Right lobe of liver (tissue), 6 donors: ENCODE results near the gene S100A8. TPM values are rescaled to one million over a fixed set of nuclear protein-coding genes. Genes with fewer than 3 reads are reported as not detected.
A peak's percentile ranks its signal among the peaks of the same experiment; 100 is the strongest.

ENCODE experiments used
- ATAC-seq, 4 donors: fragments of 200-7000 bp; cut with Tn5 transposase; one replicate each; pipeline ENCODE4 v1.9.1; 2020; ENCODE audit warnings: mild to moderate bottlenecking in 4 of 4, moderate library complexity in 4 of 4
- DNase-seq, 3 donors: peaks; one replicate each; pipeline ENCODE4 v3.0.0-alpha.2; 2020
- H3K27ac ChIP-seq, 3 donors: fragments of 200-600 bp; one replicate each; pipeline ENCODE4 v1.8.0; 2022
- H3K27me3 ChIP-seq, 2 donors: fragments of 200-600 bp; one replicate each; pipeline ENCODE4 v1.8.0; 2022
- H3K36me3 ChIP-seq, 4 donors: fragments of 200-600 bp; sonication (generic) in 1 of 4; one replicate each; pipeline versions ENCODE4 v1.5.1 to v1.8.0; 2017 to 2022; ENCODE audit warnings: control low read depth in 1 of 4
- H3K4me1 ChIP-seq, 4 donors: fragments of 200-600 bp; sonication (generic) in 1 of 4; one replicate each; pipeline versions ENCODE4 v1.5.1 to v1.8.0; 2017 to 2022; ENCODE audit warnings: control low read depth in 1 of 4
- H3K4me3 ChIP-seq, 3 donors: fragments of 200-600 bp; one replicate each; pipeline ENCODE4 v1.8.0; 2022
- H3K9me3 ChIP-seq, 4 donors: fragments of 200-600 bp; sonication (generic) in 1 of 4; one replicate each; pipeline versions ENCODE4 v1.5.1 to v1.8.0; 2017 to 2022; ENCODE audit warnings: control low read depth in 1 of 4
- POLR2A ChIP-seq: fragments of 450-650 bp; IDR thresholded peaks from one replicate; pipeline ENCODE4 v1.6.1; 2017; ENCODE audit warnings: antibody characterized with exemption, mild to moderate bottlenecking
- WGBS: methylation state at CpG from one replicate; pipeline ENCODE4 v1.1.6; 2018; ENCODE audit warnings: low coverage, low lambda C conversion rate; ENCODE audit not compliant: insufficient coverage; ENCODE audit errors: missing lambda C conversion rate; 5-methylcytosine and 5-hydroxymethylcytosine counted together
- intact Hi-C, 2 donors: fragments of 100-400 bp; cut with DNase I; formaldehyde crosslinking; loops; one replicate each; pipeline versions ENCODE4 v1.11.2 to v1.14.1; 2022
- long read RNA-seq: library from polyadenylated mRNA; unstranded; transcript quantifications from one replicate; pipeline ENCODE4 v2.0.0, GENCODE V29; 2019
- total RNA-seq, 6 experiments: library from RNA; depleted of rRNA in 2 of 6; stranded (reverse); fragments of >200 nt in 2 of 6; fragmentation: NEBNext Ultra II Directional in 3 of 6; extraction: Animal tissue kit (Norgen Biotek cat#: 25700) in 3 of 6; gene quantifications; one replicate each; pipeline versions ENCODE4 v1.1.0 to v1.2.4, GENCODE V29; 2016 to 2023
- TF ChIP-seq, protein P1 (sequence below), 4 donors: fragments of 200-600 bp in 3 of 4; fragments of 450-650 bp in 1 of 4; IDR thresholded peaks; one replicate each; pipeline versions ENCODE4 v1.5.1 to v1.8.0; 2016 to 2022; ENCODE audit warnings: antibody characterized with exemption in 4 of 4, mild to moderate bottlenecking in 2 of 4
- donor health status: DM: no; HTN: yes; CAD: no.
- donor health status: DM: no; HTN: no; CAD: no.
- donor health status: DM: no; HTN: no; CAD: no.
- donor health status: DM: no; HTN: yes; CAD: no.
- donor health status: DM: no; HTN: yes; CAD: no.

The S100A8 gene
- 10 to 100 TPM; 16.0 to 47.4 (median 30.0) TPM for total RNA-seq
- long read RNA-seq, transcript S100A8-202 (3 exons, 523 nt): major isoform, 10 of 12 reads
- long read RNA-seq, partial matches to known transcripts: 0 of 12 reads
- long read RNA-seq, other reads (novel, unspliced or antisense): 1 of 12 reads

DNA sequence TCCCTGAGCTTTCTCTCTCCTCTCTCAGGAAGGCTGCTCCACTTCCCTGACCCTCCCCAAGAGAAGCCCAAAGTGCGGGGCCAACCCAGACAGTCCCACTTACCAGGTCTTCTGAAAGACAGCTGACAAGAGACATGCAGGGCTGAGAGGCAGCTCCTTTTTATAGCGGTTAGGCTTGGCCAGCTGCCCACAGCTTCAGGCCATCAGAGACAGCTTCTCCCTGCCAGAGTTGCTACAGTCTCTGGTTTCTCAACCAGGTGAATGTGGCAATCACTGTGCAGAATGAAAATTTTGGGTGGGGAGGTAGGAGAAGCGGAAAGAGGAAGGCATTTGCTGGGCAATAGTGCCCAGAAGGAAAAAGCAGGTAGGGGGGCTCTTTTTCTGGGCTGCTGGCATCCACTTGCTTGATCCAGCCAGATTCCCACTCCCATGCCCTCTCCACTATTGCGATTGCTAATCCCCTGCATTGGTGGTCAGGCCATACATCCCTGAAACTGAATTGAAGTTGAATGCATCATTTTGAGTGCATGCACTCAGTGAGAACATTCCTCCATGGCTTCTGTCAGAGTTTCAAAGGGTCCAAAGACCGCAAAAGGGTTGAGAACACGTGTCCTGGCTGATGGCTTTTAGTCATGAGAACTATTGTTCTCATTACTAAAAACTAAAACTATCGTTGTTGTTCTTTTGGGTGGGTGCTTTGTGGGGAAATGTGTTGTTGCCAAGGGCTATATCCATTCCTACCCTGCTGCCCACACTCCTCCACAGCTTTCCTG, at the start of gene S100A8:
Gene S100A8, minus strand, starts transcription at position 136 of the 773 bp plus-strand sequence. CDS start 538 bp downstream, outside the sequence.
- H3K27me3 ChIP-seq: no peaks in the 10 kb centered on the region
- peak; percentile 37 to 76 (median 57) for ATAC-seq
- peak; percentile 70 to 81 (median 81) for DNase-seq
- no peak within 1 kb of the TSS for H3K27ac ChIP-seq
- intact Hi-C loops: no loop called here
- WGBS: 32% methylated on average over 6 of the region's 7 CpGs
- H3K36me3 ChIP-seq: no peaks in the 10 kb centered on the region
- no peak within 1 kb of the TSS for H3K4me3 ChIP-seq
- H3K4me1 ChIP-seq: no peaks in the 10 kb centered on the region
- TF ChIP-seq POLR2A: no peak
- TF ChIP-seq, protein P1, sequence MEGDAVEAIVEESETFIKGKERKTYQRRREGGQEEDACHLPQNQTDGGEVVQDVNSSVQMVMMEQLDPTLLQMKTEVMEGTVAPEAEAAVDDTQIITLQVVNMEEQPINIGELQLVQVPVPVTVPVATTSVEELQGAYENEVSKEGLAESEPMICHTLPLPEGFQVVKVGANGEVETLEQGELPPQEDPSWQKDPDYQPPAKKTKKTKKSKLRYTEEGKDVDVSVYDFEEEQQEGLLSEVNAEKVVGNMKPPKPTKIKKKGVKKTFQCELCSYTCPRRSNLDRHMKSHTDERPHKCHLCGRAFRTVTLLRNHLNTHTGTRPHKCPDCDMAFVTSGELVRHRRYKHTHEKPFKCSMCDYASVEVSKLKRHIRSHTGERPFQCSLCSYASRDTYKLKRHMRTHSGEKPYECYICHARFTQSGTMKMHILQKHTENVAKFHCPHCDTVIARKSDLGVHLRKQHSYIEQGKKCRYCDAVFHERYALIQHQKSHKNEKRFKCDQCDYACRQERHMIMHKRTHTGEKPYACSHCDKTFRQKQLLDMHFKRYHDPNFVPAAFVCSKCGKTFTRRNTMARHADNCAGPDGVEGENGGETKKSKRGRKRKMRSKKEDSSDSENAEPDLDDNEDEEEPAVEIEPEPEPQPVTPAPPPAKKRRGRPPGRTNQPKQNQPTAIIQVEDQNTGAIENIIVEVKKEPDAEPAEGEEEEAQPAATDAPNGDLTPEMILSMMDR (IDR thresholded peaks at IDR 0.05): no peak
- H3K9me3 ChIP-seq: no peaks in the 10 kb centered on the region

DNA sequence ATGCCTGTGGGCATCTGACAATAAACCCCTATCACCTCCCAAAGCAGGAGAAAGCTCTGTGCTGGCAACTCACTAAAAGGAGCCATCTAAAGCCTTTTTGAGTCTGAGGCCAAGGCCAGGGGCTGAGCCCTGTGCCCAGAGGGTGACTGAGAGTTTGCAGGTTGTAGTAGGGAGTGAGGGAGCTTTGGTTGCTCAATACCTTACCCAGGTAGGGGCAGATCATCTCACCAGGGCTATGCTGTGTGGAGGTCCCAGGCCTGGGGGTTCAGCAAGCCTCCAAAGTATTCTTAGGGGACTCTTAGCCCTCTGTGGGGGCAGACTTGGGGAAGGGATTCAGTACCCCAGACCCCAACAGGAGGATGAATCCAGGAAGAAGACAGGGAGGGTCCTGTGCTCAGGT, 48.4 kb upstream of the S100A8 start:
- H3K27ac ChIP-seq: no peak overlapping the region
- ATAC-seq (no peak), DNase-seq (no peak)
- no peaks in the 10 kb centered on the region for H3K9me3 ChIP-seq
- no peaks in the 10 kb centered on the region for H3K4me1 ChIP-seq
- TF ChIP-seq, protein P1 (IDR thresholded peaks at IDR 0.05): no peak
- no peak for TF ChIP-seq POLR2A
- intact Hi-C loops: no loop called here
- H3K27me3 ChIP-seq: no peaks in the 10 kb centered on the region
- H3K4me3 ChIP-seq: no peak overlapping the region
- no peaks in the 10 kb centered on the region for H3K36me3 ChIP-seq

DNA sequence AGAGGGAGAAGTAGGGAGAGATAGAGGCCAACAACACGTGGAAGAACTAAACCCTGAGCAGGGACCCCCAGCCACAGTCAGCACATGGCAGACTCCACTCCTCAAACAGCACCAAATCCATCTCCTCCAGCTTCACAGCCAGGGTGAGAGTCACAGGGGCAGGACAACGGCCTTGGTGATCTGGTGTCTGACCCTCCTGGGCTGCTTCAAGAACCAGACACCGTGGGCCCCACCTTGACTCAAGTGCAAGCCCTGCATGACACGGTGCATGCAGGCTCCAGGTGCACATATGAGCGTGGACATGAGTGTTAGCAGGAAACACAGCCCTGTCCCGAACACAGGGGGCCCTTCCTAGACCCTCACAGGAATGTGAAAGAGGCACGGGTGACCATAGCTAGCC, 47.7 kb upstream of the S100A8 start:
- WGBS: 20% methylated on average over 2 of the region's 7 CpGs
- Histone ChIP-seq H3K4me3 (no peak overlapping the region), H3K36me3 (no peaks in the 10 kb centered on the region), H3K9me3 (no peaks in the 10 kb centered on the region), H3K4me1 (no peaks in the 10 kb centered on the region), H3K27ac (no peak overlapping the region), H3K27me3 (no peaks in the 10 kb centered on the region)
- ATAC-seq: no peak
- TF ChIP-seq, protein P1 (IDR thresholded peaks at IDR 0.05): no peak
- TF ChIP-seq POLR2A: no peak
- DNase-seq: no peak
- intact Hi-C loops: no loop called here

DNA sequence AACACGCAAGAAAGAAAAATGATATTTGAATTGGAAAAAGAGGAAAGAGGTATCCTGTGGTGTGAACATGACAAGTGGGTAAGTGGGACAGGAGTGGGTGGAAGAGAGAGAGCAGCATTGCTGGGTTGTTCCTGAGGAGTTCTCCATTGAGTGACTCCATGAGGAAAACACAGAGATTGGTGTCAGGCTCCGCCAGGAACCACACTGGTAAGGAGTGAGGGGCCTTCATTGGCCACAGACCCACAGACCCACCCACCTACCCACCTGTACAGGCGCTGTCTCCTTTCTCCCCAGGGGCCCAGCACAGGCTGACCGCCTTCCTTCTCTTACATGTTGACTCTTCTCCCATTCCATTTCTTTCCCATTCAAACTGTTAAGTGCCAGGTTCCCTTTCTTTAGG, 46.4 kb upstream of the S100A8 start:
- Histone ChIP-seq H3K27ac (no peak overlapping the region), H3K9me3 (no peaks in the 10 kb centered on the region), H3K27me3 (no peaks in the 10 kb centered on the region), H3K4me1 (no peaks in the 10 kb centered on the region), H3K36me3 (no peaks in the 10 kb centered on the region), H3K4me3 (no peak overlapping the region)
- ATAC-seq (no peak), DNase-seq (no peak)
- WGBS: 77% methylated on average over 3 of the region's 4 CpGs
- intact Hi-C loops: no loop called here
- TF ChIP-seq, protein P1 (IDR thresholded peaks at IDR 0.05): no peak
- TF ChIP-seq POLR2A: no peak
